Colonic mucosa (tissue), 4 donors: ENCODE results near the gene SMTNL1. TPM values are rescaled to one million over a fixed set of nuclear protein-coding genes. Genes with fewer than 3 reads are reported as not detected.

ENCODE experiments used
- DNase-seq: peaks from one replicate; pipeline ENCODE4 v3.0.0-alpha.2; 2020
- H3K27ac ChIP-seq: fragments of 200-600 bp; one replicate; pipeline ENCODE4 v1.8.0; 2021
- H3K27me3 ChIP-seq: fragments of 200-600 bp; one replicate; pipeline ENCODE4 v1.8.0; 2021
- H3K36me3 ChIP-seq: fragments of 200-600 bp; one replicate; pipeline ENCODE4 v1.8.0; 2021
- H3K4me1 ChIP-seq: fragments of 200-600 bp; one replicate; pipeline ENCODE4 v1.8.0; 2021; ENCODE audit warnings: mild to moderate bottlenecking
- H3K4me3 ChIP-seq: fragments of 200-600 bp; one replicate; pipeline ENCODE4 v1.8.0; 2021
- H3K9ac ChIP-seq, 2 donors: one replicate each; pipeline ENCODE4 v1.7.0; 2013; ENCODE audit warnings: control low read depth in 2 of 2, low read depth in 2 of 2, low read length in 2 of 2
- H3K9me3 ChIP-seq: fragments of 200-600 bp; one replicate; pipeline ENCODE4 v1.8.0; 2021
- intact Hi-C: fragments of 100-400 bp; cut with DNase I; formaldehyde crosslinking; loops from one replicate; pipeline ENCODE4 v1.14.1; 2022
- total RNA-seq, 2 donors: library from RNA; stranded (reverse); fragmentation: NEBNext Ultra II Directional in 1 of 2; extraction: Animal tissue kit (Norgen Biotek cat#: 25700) in 1 of 2; gene quantifications; one replicate each; pipeline ENCODE4 v1.2.1, GENCODE V29; 2021
- TF ChIP-seq, protein P1 (sequence below): fragments of 200-600 bp; IDR thresholded peaks from one replicate; pipeline ENCODE4 v1.8.0; 2022; ENCODE audit warnings: antibody characterized with exemption, mild to moderate bottlenecking
- donor health status: healthy.
- donor health status: DM: no; HTN: no; CAD: no.
- donor health status: DM: no; HTN: no; CAD: no.

SMTNL1 gene
- total RNA-seq, 2 donors from 2014 or later = not detected

DNA sequence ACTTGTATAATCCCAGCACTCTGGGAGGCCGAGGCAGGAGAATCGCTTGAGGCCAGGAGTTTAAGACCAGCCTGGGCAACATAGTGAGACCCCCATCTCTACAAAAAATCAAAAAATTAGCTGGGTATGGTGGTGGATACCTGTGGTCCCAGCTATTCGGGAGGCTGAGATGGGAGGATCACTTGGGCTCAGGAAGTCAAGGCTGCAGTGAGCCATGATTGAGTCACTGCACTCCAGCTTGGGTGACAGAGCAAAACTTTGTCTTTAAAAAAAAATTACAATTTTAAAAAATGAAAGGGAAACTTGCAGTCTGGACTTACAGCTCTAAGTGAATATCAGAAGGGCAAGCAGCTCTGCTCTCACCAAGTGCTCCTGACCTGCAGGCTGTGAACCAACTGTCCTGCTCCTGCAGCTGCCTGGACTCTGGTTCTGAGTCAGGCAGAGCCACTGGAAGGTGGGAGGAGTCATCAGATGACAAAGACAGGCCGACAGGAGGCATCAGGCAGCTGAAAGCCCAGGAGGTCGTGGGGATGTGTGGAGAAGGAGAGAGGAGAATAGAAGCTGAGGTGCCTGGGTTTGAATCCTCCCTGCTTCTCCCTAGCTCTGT, 9.6 kb downstream of the SMTNL1 start:
- Histone ChIP-seq H3K9ac (no peak overlapping the region), H3K4me3 (no peak overlapping the region), H3K27ac (no peak overlapping the region), H3K9me3 (no peaks in the 10 kb centered on the region), H3K36me3 (peaks cover 1% of the 10 kb centered on the region), H3K4me1 (no peaks in the 10 kb centered on the region), H3K27me3 (no peaks in the 10 kb centered on the region)
- intact Hi-C loops = no loop called here
- DNase-seq = no peak
- TF ChIP-seq, protein P1, sequence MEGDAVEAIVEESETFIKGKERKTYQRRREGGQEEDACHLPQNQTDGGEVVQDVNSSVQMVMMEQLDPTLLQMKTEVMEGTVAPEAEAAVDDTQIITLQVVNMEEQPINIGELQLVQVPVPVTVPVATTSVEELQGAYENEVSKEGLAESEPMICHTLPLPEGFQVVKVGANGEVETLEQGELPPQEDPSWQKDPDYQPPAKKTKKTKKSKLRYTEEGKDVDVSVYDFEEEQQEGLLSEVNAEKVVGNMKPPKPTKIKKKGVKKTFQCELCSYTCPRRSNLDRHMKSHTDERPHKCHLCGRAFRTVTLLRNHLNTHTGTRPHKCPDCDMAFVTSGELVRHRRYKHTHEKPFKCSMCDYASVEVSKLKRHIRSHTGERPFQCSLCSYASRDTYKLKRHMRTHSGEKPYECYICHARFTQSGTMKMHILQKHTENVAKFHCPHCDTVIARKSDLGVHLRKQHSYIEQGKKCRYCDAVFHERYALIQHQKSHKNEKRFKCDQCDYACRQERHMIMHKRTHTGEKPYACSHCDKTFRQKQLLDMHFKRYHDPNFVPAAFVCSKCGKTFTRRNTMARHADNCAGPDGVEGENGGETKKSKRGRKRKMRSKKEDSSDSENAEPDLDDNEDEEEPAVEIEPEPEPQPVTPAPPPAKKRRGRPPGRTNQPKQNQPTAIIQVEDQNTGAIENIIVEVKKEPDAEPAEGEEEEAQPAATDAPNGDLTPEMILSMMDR = no peak

DNA sequence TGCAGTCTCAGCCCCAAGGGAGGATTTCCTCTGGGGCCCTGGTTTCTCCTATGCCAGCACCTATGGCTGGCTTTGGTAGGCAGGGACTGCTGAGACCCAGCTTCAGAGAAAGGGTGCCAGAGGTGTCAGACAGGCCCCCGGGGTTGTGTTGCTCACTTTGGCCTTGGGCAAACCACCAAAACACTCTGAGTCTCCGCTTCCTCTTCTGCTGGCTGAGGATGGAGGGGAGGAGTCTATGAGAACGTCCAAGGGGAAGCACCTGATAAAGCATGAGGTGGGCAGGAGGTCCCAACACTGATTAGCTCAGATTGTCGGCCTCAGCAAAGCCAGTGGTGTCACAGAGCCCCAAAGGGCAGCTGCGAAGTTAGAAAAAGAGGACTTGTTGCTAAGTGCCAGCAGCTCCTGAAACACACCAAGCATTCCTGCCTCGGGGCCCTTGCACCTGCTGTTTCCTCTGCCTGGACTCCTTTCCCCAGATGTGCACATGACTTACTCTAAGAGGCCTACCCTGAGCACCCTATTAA, 10.5 kb downstream of the SMTNL1 start:
- intact Hi-C loops = no loop called here
- Histone ChIP-seq H3K4me3 (no peak overlapping the region), H3K36me3 (peaks cover 3% of the 10 kb centered on the region), H3K4me1 (no peaks in the 10 kb centered on the region), H3K9ac (no peak overlapping the region), H3K27ac (no peak overlapping the region), H3K9me3 (no peaks in the 10 kb centered on the region), H3K27me3 (no peaks in the 10 kb centered on the region)
- TF ChIP-seq, protein P1 = no peak
- no peak for DNase-seq

DNA sequence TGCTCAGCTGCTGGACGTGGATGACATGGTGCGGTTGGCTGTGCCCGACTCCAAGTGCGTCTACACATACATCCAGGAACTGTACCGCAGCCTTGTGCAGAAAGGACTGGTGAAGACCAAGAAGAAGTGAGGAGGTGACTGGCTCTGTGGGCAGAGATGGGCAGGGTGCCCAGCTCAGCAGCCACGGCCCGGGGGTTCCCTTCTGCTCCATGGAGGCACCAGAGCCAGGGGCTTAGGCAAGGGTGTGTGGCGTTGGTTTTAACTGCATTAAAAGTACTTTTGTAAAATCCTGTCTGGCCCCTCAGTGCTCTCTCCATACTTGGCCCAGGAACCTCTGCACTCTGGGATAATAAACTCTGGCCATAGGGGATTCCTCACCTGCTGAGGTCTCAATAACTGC, 12.6 kb downstream of the SMTNL1 start:
- intact Hi-C loops = no loop called here

DNA sequence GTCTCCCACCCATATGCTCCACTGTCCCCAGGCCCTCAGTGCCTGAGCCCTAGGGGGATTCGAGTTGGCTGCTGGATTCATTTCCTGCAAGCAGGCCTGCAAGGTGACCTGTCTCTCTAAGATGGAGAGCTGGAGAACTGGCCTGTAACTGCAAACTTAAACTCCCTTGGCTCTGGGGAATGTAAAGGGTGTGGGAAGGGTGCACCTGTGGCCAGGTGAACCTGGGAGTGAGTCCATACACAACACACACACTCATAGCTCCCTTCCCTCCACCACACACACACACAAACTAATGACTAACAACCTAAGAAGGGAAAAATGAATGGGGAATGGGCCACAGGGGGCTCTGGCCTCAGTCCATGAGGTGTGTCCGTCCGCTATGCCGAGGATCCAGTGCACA, 14.5 kb downstream of the SMTNL1 start:
- no peak for DNase-seq
- no peak overlapping the region for H3K9ac ChIP-seq
- H3K36me3 ChIP-seq = peaks cover 7% of the 10 kb centered on the region
- no peaks in the 10 kb centered on the region for H3K4me1 ChIP-seq
- intact Hi-C loops = no loop called here
- H3K9me3 ChIP-seq = no peaks in the 10 kb centered on the region
- TF ChIP-seq, protein P1 = no peak
- no peak overlapping the region for H3K4me3 ChIP-seq
- H3K27me3 ChIP-seq = no peaks in the 10 kb centered on the region
- H3K27ac ChIP-seq = no peak overlapping the region

More for the DNA sequence above, 12.6 kb downstream of the SMTNL1 start:
- Histone ChIP-seq H3K36me3 (peaks cover 7% of the 10 kb centered on the region), H3K27me3 (no peaks in the 10 kb centered on the region), H3K27ac (no peak overlapping the region), H3K9me3 (no peaks in the 10 kb centered on the region), H3K4me1 (no peaks in the 10 kb centered on the region), H3K9ac (no peak overlapping the region), H3K4me3 (no peak overlapping the region)
- no peak for DNase-seq
- TF ChIP-seq, protein P1 = no peak

DNA sequence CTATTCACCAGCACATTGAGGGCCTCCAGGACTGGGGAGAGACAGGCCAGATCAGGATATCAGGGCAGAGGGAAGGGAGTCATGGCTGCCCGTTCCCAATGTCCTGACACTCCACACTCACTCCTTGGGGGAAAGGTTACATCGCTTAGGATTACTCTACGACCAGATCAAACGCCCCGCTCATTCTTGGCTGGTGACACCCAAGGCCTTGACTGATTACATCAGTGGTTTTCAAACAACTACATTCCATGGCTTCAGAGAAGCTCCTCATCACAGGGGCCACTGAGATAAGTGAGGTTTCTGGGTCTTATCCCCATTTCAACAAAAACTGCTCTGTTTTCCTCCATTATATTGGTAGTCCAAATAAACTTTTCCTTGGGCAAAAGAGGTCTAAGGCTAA, 15.1 kb downstream of the SMTNL1 start:
- H3K4me1 ChIP-seq = no peaks in the 10 kb centered on the region
- H3K9ac ChIP-seq = no peak overlapping the region
- H3K9me3 ChIP-seq = no peaks in the 10 kb centered on the region
- H3K27me3 ChIP-seq = no peaks in the 10 kb centered on the region
- intact Hi-C loops = no loop called here
- no peak for DNase-seq
- peaks cover 7% of the 10 kb centered on the region for H3K36me3 ChIP-seq
- no peak overlapping the region for H3K27ac ChIP-seq
- H3K4me3 ChIP-seq = no peak overlapping the region
- TF ChIP-seq, protein P1 = no peak
